ENCODE measurements around the gene GOLGA6C. TPM values are rescaled to one million over a fixed set of nuclear protein-coding genes. Genes with fewer than 3 reads are reported as not detected.
"Not testable (repeated sequence)": the region's sequence is repeated elsewhere in the genome, so short reads cannot be mapped to it uniquely, and the experiment has no call there.

The GOLGA6C gene
- total and polyA plus RNA-seq, 9 of the 15 experiments (the other 6 are each of a cell fraction or from before 2014, with no cell fraction given): not detected

- no peak for TF ChIP-seq ZNF121 (CRISPR knock-in tag; conservative IDR thresholded peaks at IDR 0.05)
- no peak for TF ChIP-seq HEY1 (CRISPR knock-in tag; IDR thresholded peaks at IDR 0.05; ENCODE audit: borderline replicate concordance)
- no peak for TF ChIP-seq NFXL1 (CRISPR knock-in tag; IDR thresholded peaks at IDR 0.05)
- no peak for TF ChIP-seq FOXK2 (conservative IDR thresholded peaks at IDR 0.05 in 1 of 2, IDR thresholded peaks at IDR 0.05 in 1 of 2; ENCODE audit: low read depth in 2 of 2)
Observed at GRCh38 chr15:75224281-75224680, 33.9 kb upstream of the GOLGA6C start (continued).

- H3K9me3 ChIP-seq (replicated peaks; ENCODE audit: control insufficient read depth, insufficient read depth, low read depth, low read length); H3K79me2 ChIP-seq (ENCODE audit: control insufficient read depth, insufficient read depth, low read length); H3K9me1 ChIP-seq (ENCODE audit: control insufficient read depth, insufficient read depth, low read length); H3K9ac ChIP-seq (ENCODE audit: insufficient read depth in 1 of 2, low read depth in 2 of 2, low read length in 2 of 2); H3K36me3 ChIP-seq (ENCODE audit: control insufficient read depth, insufficient read depth, low read length); intact Hi-C loops (cut with micrococcal nuclease); BruUV-seq (replicated peaks); DNase-seq (ENCODE audit: extremely low read depth in 1 of 4, low spot score in 3 of 4); H3K4me2 ChIP-seq (ENCODE audit: insufficient read depth, low read length); H2AFZ ChIP-seq (ENCODE audit: low read depth, low read length); in situ Hi-C loops (cut with MboI); H4K20me1 ChIP-seq (replicated peaks; ENCODE audit: control insufficient read depth, insufficient read depth, low read length); FAIRE-seq; H3K4me3 ChIP-seq; CTCF ChIA-PET (ENCODE audit: low intra/inter-chr PET ratio); H3K27ac ChIP-seq (ENCODE audit: extremely low read depth, low read depth, low read length); ATAC-seq: not testable (repeated sequence)
- H3K27me3 ChIP-seq (ENCODE audit: control insufficient read depth in 2 of 2, insufficient read depth in 2 of 2, low read length in 2 of 2): peaks cover 26 to 68% of the 10 kb centered on the region in 2 experiments
- 10% methylated on average over 8 of the region's 10 CpGs for whole genome bisulfite sequencing (ENCODE audit: insufficient coverage, low coverage, missing lambda C conversion rate)
- POLR2A ChIA-PET: interaction anchor here (0.6 to 0.8 kb wide), 3 partner anchors 10 to 16 kb away, joined by 3 to 4 read pairs (median 3); no protein-coding TSS in a partner anchor
- H3K4me1 ChIP-seq (replicated peaks in 1 of 2; ENCODE audit: control insufficient read depth in 2 of 2, insufficient read depth in 2 of 2, low read length in 2 of 2): peaks cover 0 to 14% of the 10 kb centered on the region in 2 experiments; a peak in 2 of 5 replicates
Observed at GRCh38 chr15:75225102-75225836, 32.9 kb upstream of the GOLGA6C start.
